GM12892 (cell line): ENCODE data around the gene GPR32.

Experiments used
- POLR2A ChIP-seq: IDR thresholded peaks from 2 replicates; pipeline ENCODE4 v1.6.1; 2011; ENCODE audit warnings: low read depth, low read length, control low read depth
- POLR2AphosphoS5 ChIP-seq: IDR thresholded peaks from 2 replicates; pipeline ENCODE4 v1.6.1; 2011; ENCODE audit warnings: low read depth, low read length, control low read depth

- TF ChIP-seq POLR2AphosphoS5, result no peak
- no peak for TF ChIP-seq POLR2A
Observed at GRCh38 chr19:50815439-50815838, 45.2 kb downstream of the GPR32 start.
